IPS DF 6.9 (cell line): ENCODE data around the gene LRRC1.

ENCODE experiments used
- DNase-seq: peaks from one replicate; pipeline ENCODE4 v3.0.0-alpha.2; 2013; ENCODE audit warnings: low read depth, low spot score
- H3K27ac ChIP-seq: one replicate; pipeline ENCODE4 v1.5.1; 2013; ENCODE audit warnings: low read length, control low read depth
- H3K27me3 ChIP-seq: 2 replicates; pipeline ENCODE4 v1.6.1; 2013; ENCODE audit warnings: mild to moderate bottlenecking, low read length; ENCODE audit not compliant: control insufficient read depth, insufficient read depth
- H3K36me3 ChIP-seq: 2 replicates; pipeline ENCODE4 v1.6.1; 2013; ENCODE audit warnings: low read length; ENCODE audit not compliant: control insufficient read depth, insufficient read depth
- H3K4me1 ChIP-seq: 2 replicates; pipeline ENCODE4 v1.6.1; 2013; ENCODE audit warnings: low read length; ENCODE audit not compliant: control insufficient read depth, insufficient read depth
- H3K4me3 ChIP-seq: 2 replicates; pipeline ENCODE4 v1.5.1; 2013; ENCODE audit warnings: mild to moderate bottlenecking, low read length
- H3K9me3 ChIP-seq: 2 replicates; pipeline ENCODE4 v1.6.1; 2013; ENCODE audit warnings: low read length, inconsistent platforms; ENCODE audit not compliant: control insufficient read depth, insufficient read depth
- WGBS: extraction: QIAGEN DNeasy Blood & Tissue Kit; methylation state at CpG from one replicate; pipeline ENCODE4 v1.1.7; 2013; ENCODE audit warnings: mixed read lengths, missing lambda C conversion rate; ENCODE audit not compliant: insufficient read length, insufficient coverage; 5-methylcytosine and 5-hydroxymethylcytosine counted together

Gene LRRC1

DNA sequence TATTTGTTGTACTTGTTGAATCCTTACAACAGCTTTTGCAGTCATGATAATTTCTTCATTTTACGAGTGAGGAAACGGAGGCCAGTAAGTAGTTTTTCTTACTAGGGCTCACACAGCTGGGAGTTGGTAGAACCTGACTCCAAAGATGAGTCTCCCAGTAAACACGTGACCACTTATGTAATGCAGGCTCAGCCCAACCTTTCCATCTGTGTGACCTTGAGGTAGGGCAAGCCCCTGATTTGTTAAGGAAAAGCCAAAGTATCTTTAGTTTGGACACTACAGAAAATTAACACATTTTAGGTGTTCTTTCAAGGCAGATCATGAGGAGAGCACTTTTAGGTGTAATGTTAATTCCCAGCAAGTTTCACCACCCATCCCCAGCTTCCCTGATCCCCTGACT lies 111.3 kb downstream of the LRRC1 start:
- H3K36me3 ChIP-seq: no peaks in the 10 kb centered on the region
- WGBS: no CpG with 5 or more reads among the region's 3 CpGs
- no peak overlapping the region for H3K27ac ChIP-seq
- no peaks in the 10 kb centered on the region for H3K4me1 ChIP-seq
- H3K9me3 ChIP-seq: no peaks in the 10 kb centered on the region
- H3K27me3 ChIP-seq: no peaks in the 10 kb centered on the region
- DNase-seq: no peak
- no peak overlapping the region for H3K4me3 ChIP-seq

DNA sequence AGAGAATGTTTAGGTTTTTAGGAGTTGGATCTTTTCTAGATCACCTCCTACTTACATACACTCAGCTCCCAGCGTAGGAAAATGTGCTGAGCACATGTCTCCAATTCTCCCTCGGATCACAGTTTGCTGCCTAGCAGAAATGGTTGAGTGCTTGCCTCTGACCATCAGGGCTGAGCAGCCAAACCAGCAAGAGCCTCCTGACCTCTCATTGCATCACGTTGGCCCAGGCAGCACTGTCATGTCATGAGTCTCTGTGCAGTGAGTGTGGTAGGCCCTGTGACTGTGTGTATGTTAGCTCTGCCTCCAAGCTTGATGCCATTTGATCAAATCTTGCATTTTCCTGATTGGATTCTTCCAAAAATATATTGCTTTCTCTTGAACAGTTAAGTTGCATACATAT lies 112.0 kb downstream of the LRRC1 start:
- Histone ChIP-seq H3K4me3 (no peak overlapping the region), H3K36me3 (no peaks in the 10 kb centered on the region), H3K9me3 (no peaks in the 10 kb centered on the region), H3K27ac (no peak overlapping the region), H3K27me3 (no peaks in the 10 kb centered on the region), H3K4me1 (no peaks in the 10 kb centered on the region)
- no peak for DNase-seq
- no CpG with 5 or more reads among the region's 3 CpGs for WGBS

DNA sequence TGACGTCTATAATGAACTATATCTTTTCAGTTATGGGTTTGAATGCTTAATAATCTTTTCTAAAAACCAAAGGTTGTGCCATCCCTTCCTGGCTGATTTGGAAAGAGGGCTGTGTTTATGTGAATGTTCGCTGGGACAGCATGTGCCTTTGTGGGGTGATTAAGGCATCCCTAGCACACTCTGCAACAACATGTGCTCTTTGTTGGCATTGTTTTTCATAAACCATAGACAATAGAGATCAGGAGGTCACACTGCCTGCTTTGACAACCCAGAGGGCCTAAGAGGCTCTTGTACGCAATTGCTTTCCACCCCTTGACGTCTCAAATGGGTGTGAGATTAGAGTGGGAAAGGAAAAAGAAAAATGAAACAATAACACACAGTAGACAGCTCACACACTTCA lies 116.0 kb downstream of the LRRC1 start:
- WGBS: no CpG with 5 or more reads among the region's 4 CpGs
- Histone ChIP-seq H3K4me3 (no peak overlapping the region), H3K27me3 (no peaks in the 10 kb centered on the region), H3K36me3 (no peaks in the 10 kb centered on the region), H3K9me3 (no peaks in the 10 kb centered on the region), H3K27ac (no peak overlapping the region), H3K4me1 (no peaks in the 10 kb centered on the region)
- DNase-seq: no peak

DNA sequence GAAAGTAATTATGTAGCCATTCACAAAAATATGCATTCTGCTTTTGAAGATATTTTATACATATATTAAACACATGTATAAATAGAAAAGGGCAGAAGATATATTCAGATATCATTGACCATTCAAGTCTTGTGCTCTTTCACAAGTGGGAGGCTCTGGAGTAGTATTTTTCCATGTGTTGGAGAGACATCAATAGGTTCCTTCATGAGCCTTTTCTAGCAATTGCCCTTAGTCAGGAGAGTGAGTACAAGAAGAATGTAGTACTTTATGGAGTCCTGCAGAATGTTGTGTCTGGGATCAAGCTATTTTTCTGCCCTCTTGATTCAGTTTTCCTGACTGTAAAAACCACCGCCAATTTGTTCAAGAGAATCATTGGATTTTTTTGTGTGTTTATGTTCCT lies 117.9 kb downstream of the LRRC1 start:
- Histone ChIP-seq H3K36me3 (no peaks in the 10 kb centered on the region), H3K4me1 (no peaks in the 10 kb centered on the region), H3K27me3 (no peaks in the 10 kb centered on the region), H3K4me3 (no peak overlapping the region), H3K27ac (no peak overlapping the region), H3K9me3 (no peaks in the 10 kb centered on the region)
- no CpG with 5 or more reads among the region's 1 CpG for WGBS
- no peak for DNase-seq

DNA sequence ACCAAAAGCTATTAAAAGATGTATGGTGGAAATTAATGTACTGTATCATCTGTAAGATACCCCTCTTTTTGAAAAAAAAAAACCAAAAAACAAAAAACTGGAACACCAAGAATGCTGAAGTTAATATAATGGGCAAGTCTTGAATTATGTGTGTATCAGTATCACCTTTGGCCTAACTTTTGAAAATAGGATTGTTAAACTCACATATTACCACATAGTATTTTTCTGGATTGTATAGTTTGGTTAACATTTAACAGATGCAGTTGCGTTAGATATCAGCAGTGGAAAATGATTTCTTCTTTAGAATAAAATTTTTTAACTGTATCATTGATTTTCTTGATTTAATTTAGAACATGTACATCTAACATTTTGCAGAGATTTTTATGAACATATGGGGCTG lies 118.5 kb downstream of the LRRC1 start:
- Histone ChIP-seq H3K9me3 (no peaks in the 10 kb centered on the region), H3K36me3 (no peaks in the 10 kb centered on the region), H3K27me3 (no peaks in the 10 kb centered on the region), H3K4me1 (no peaks in the 10 kb centered on the region), H3K27ac (no peak overlapping the region), H3K4me3 (no peak overlapping the region)
- no peak for DNase-seq
- no CpG with 5 or more reads among the region's 1 CpG for WGBS

DNA sequence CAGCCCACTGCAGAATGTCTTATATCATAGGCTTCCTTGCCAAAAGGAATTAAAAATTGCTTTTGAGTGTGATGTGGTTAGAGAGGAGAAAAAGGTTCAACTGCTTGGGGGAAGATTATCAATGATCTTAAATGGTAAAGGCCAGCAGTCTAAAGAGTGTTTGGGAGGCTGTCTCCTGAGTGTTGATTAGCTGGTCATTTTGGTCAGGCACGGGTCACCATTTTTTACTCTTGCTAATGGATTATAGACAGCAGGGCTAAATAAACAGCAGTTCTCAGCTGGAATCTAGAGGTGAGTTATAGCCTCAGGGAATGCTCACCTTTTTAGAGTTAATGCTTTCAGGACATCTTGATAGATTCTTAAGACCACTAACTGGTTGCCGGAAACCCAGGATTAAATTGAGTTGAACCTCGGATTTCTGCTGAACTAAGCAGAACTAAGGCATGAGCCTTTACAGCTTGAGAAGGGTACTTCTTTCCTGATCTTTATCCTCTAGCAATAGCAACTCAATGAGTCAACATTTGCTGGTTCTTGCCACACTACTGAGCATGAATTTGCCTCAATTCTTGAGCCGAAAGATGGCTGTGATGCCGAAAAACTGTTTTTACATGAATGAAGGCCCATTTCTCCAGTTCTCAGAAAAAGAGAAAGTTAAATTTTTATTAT lies 120.4 kb downstream of the LRRC1 start:
- DNase-seq: no peak
- Histone ChIP-seq H3K4me3 (no peak overlapping the region), H3K4me1 (no peaks in the 10 kb centered on the region), H3K36me3 (no peaks in the 10 kb centered on the region), H3K9me3 (no peaks in the 10 kb centered on the region), H3K27me3 (no peaks in the 10 kb centered on the region), H3K27ac (no peak overlapping the region)
- WGBS: no CpG with 5 or more reads among the region's 5 CpGs

DNA sequence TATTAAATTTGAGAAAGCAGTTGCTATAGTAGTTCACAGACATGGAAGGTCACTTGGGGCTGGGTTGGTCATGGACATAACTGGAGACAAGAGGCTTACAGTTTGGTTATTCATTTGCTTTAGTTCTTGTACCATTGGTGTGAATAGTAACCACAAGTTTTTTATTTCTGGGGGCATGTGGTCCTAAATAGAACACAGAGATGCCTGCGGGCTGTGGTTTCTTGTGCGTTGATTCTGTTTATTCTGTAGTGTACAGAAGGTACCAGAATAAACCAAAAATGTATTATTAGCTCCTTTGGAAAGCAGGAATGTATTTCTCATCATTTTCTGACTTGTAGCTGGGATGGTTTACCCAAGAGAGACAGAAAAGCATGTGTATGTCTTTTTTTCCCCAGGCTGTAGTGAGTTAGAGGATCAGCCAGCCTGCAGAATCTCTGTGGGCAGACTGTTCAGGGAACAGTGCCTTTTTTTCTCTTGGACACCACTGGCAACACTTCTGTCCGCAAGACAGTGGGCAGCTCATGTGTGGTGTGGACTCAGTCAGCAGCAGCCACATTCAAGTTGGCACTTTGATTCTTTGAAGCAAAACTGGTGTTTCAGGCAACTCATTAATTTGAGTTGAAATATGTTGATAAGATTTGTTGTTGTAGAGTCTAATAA lies 122.1 kb downstream of the LRRC1 start:
- H3K27me3 ChIP-seq: no peaks in the 10 kb centered on the region
- H3K9me3 ChIP-seq: no peaks in the 10 kb centered on the region
- DNase-seq: no peak
- no peak overlapping the region for H3K27ac ChIP-seq
- H3K36me3 ChIP-seq: no peaks in the 10 kb centered on the region
- H3K4me1 ChIP-seq: no peaks in the 10 kb centered on the region
- H3K4me3 ChIP-seq: no peak overlapping the region
- no CpG with 5 or more reads among the region's 3 CpGs for WGBS

DNA sequence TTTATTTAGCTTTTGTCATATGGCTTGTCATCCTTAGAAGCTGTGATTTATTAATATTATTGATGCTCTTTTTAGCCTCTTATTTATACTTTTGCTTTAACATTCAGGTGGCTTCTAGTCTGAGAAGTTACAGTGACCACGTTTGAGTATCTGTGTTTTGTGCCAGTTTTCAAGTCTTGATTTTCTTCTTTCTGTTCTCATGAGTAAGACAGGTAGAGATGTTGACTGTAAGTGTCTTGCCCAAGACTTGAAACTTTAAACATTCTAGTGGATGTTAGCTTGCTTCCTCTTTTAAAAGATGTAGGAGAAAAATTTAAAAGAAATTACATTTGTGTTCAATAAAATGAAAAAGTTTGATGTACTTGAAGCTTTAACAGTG lies 122.6 kb downstream of the LRRC1 start:
- Histone ChIP-seq H3K36me3 (no peaks in the 10 kb centered on the region), H3K4me1 (no peaks in the 10 kb centered on the region), H3K27ac (no peak overlapping the region), H3K27me3 (no peaks in the 10 kb centered on the region), H3K9me3 (no peaks in the 10 kb centered on the region), H3K4me3 (no peak overlapping the region)
- WGBS: no CpG with 5 or more reads among the region's 1 CpG
- no peak for DNase-seq

DNA sequence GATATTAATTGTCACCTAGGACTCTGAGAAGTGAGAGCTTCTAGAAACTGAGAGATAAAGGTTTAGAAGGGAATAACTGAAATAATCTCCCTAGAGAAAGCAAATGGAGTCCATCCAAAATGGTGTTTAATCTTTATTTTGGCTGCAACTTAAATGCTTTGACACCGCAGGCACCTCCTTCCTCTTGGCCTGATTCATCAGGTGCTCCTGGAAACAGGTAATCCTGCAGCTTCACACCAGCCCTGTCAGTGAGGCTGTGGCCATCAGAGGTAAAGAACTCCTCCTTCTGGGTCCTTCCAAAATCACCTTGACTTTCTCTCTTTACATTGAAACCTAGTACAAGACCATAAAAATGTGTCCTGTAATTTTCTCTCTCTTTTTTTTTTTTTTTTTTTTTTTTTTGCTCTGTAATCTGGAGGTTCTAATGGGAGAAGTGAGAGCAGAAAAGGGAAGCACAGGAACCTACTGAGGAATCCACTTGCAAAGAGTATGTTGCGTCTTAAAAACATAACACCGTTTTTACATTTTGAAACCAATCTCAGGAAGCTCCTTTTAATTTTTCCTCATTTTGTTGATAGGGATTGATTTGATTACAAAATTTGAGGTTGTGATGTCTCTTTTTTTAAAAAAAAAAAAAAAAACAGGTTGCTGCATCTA lies 124.2 kb downstream of the LRRC1 start:
- WGBS: no CpG with 5 or more reads among the region's 3 CpGs
- 0 out of 2 replicates have a peak, but pooled peaks cover 1% of the 10 kb centered on the region for H3K4me1 ChIP-seq
- no peak for DNase-seq
- no peaks in the 10 kb centered on the region for H3K27me3 ChIP-seq
- H3K9me3 ChIP-seq: no peaks in the 10 kb centered on the region
- H3K27ac ChIP-seq: no peak overlapping the region
- no peaks in the 10 kb centered on the region for H3K36me3 ChIP-seq
- H3K4me3 ChIP-seq: no peak overlapping the region

DNA sequence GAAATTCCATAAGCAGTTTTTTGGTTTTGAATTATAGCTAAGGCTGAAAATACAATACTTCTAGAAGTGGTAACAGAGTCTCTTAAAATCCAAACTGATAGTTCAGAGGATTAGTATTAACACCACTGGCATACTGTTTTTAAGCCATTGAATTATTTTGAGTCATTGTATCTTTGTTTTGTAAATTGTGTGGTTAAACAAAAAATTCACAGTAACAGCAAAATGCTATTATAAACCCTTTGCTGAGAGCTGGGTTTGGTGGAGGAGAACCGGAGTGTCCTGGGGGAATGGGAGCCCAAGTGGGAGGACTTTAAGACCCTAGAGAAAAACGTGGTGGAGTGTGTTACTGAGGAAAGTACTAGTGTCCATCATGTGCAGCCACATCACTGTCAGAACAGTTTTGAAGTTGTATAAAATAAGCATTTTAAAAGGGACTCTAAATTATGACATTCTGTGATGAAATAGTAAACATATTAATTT lies 125.1 kb downstream of the LRRC1 start:
- Histone ChIP-seq H3K9me3 (no peaks in the 10 kb centered on the region), H3K36me3 (no peaks in the 10 kb centered on the region), H3K4me1 (peaks cover 3% of the 10 kb centered on the region; the same call in 1 of the 2 replicates), H3K27me3 (no peaks in the 10 kb centered on the region), H3K4me3 (no peak overlapping the region), H3K27ac (no peak overlapping the region)
- WGBS: no CpG with 5 or more reads among the region's 2 CpGs
- DNase-seq: no peak
